HL-60 (cell line): ENCODE measurements around the gene ADAMTS16.

ENCODE experiments used
- DNase-seq, 2 experiments: peaks; one replicate each; pipeline ENCODE4 v3.0.0-alpha.2; 2010 to 2020; ENCODE audit warnings: low read depth in 1 of 2, low spot score in 1 of 2
- H3K27ac ChIP-seq: fragments of 250-450 bp; sonication (Bioruptor Pico); replicated peaks from 2 replicates; pipeline ENCODE4 v1.5.1; 2020; ENCODE audit warnings: mild to moderate bottlenecking, moderate library complexity
- H3K27me3 ChIP-seq: fragments of 250-450 bp; sonication (Bioruptor Pico); 2 replicates; pipeline ENCODE4 v1.5.1; 2021; ENCODE audit warnings: mild to moderate bottlenecking, moderate library complexity; ENCODE audit not compliant: insufficient read depth, poor library complexity, severe bottlenecking
- H3K4me3 ChIP-seq: replicated peaks from 2 replicates; pipeline ENCODE4 v1.5.1; 2011; ENCODE audit warnings: mild to moderate bottlenecking, control low read depth, low read length; ENCODE audit not compliant: insufficient read depth
- CTCF ChIP-seq: IDR thresholded peaks from one replicate; pipeline ENCODE4 v1.5.1; 2011; ENCODE audit warnings: low read length, control low read depth, inconsistent platforms; ENCODE audit not compliant: insufficient read depth
- GABPA ChIP-seq: IDR thresholded peaks from 2 replicates; pipeline ENCODE4 v1.6.1; 2012; ENCODE audit warnings: low read depth
- POLR2AphosphoS5 ChIP-seq: IDR thresholded peaks from 2 replicates; pipeline ENCODE4 v1.6.1; 2012; ENCODE audit warnings: low read depth
- SPI1 ChIP-seq: IDR thresholded peaks from 2 replicates; pipeline ENCODE4 v1.6.1; 2012; ENCODE audit warnings: low read depth, mild to moderate bottlenecking, borderline replicate concordance
- TF ChIP-seq, protein P1 (sequence below): IDR thresholded peaks from 2 replicates; pipeline ENCODE4 v1.6.1; 2012; ENCODE audit warnings: low read depth; ENCODE audit not compliant: insufficient replicate concordance

ADAMTS16 gene

DNA sequence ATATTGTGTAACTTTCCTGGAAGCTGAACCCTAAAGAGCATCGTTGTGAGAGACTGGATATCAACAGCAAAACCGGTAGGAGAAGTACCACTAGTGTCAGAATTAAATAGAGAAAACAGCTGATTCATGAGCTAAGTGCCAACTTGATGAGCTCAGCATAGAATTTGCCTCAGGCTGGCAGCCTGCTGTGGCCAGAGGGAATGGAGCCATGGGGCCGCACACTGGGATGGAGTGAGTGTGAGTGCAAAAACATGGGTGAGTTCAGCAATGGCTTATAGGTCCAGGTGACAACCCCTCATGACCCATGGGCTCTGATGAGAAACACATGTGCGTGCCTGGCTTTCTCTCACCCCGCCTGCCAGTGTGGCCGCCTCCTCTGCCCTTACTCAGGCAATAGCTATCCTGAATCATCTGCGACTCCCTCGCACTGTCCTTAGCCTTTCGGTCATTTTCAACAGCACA, 25.4 kb downstream of the ADAMTS16 start:
- DNase-seq: no peak
- Histone ChIP-seq H3K27ac (no peak overlapping the region), H3K27me3 (no peaks in the 10 kb centered on the region), H3K4me3 (no peak overlapping the region)
- no peak for TF ChIP-seq GABPA
- TF ChIP-seq, protein P1, sequence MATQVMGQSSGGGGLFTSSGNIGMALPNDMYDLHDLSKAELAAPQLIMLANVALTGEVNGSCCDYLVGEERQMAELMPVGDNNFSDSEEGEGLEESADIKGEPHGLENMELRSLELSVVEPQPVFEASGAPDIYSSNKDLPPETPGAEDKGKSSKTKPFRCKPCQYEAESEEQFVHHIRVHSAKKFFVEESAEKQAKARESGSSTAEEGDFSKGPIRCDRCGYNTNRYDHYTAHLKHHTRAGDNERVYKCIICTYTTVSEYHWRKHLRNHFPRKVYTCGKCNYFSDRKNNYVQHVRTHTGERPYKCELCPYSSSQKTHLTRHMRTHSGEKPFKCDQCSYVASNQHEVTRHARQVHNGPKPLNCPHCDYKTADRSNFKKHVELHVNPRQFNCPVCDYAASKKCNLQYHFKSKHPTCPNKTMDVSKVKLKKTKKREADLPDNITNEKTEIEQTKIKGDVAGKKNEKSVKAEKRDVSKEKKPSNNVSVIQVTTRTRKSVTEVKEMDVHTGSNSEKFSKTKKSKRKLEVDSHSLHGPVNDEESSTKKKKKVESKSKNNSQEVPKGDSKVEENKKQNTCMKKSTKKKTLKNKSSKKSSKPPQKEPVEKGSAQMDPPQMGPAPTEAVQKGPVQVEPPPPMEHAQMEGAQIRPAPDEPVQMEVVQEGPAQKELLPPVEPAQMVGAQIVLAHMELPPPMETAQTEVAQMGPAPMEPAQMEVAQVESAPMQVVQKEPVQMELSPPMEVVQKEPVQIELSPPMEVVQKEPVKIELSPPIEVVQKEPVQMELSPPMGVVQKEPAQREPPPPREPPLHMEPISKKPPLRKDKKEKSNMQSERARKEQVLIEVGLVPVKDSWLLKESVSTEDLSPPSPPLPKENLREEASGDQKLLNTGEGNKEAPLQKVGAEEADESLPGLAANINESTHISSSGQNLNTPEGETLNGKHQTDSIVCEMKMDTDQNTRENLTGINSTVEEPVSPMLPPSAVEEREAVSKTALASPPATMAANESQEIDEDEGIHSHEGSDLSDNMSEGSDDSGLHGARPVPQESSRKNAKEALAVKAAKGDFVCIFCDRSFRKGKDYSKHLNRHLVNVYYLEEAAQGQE: no peak
- no peak for TF ChIP-seq POLR2AphosphoS5
- TF ChIP-seq SPI1: no peak

DNA sequence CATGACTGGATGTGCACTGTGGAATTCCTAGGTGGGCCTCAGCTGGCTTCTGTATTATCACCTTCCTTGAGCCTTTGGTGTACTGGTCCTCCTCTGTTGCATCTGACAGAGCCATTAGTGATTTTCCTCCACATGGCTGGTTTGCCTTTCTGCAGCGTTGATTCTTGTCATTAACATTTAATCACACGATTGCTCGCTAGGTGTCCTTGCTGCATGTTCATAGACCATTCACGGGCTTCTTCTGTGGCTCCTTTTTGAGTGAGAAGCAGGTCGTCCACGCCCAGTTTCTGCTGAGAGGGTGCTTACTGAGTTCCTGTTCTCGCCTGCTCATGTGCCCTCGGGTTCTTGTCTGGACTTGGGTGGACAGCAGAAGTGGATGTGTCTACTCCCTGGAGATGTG, 29.3 kb downstream of the ADAMTS16 start:
- TF ChIP-seq, protein P1: no peak
- TF ChIP-seq POLR2AphosphoS5 (no peak), CTCF (no peak), GABPA (no peak), SPI1 (no peak)

GRCh38 chr5:5178136-5178535, 38.0 kb downstream of the ADAMTS16 start:
- H3K27me3 ChIP-seq: peaks cover 5% of the 10 kb centered on the region
- no peak overlapping the region for H3K27ac ChIP-seq
- TF ChIP-seq SPI1 (no peak), POLR2AphosphoS5 (no peak), GABPA (no peak), CTCF (no peak)
- TF ChIP-seq, protein P1: no peak
- no peak overlapping the region for H3K4me3 ChIP-seq
- DNase-seq: no peak

More for the DNA sequence above, 29.3 kb downstream of the ADAMTS16 start:
- DNase-seq: no peak
- Histone ChIP-seq H3K27me3 (peaks cover 6% of the 10 kb centered on the region), H3K4me3 (no peak overlapping the region), H3K27ac (no peak overlapping the region)

GRCh38 chr5:5178580-5178979, 38.5 kb downstream of the ADAMTS16 start:
- TF ChIP-seq, protein P1: no peak
- TF ChIP-seq POLR2AphosphoS5 (no peak), GABPA (no peak), CTCF (no peak), SPI1 (no peak)
- H3K27me3 ChIP-seq: peaks cover 5% of the 10 kb centered on the region
- no peak overlapping the region for H3K27ac ChIP-seq
- no peak for DNase-seq
- H3K4me3 ChIP-seq: no peak overlapping the region
